Lower leg skin (tissue), 3 donors: ENCODE measurements around the gene AFDN.

Source experiments
- POLR2A ChIP-seq, 2 donors: fragments of 450-650 bp; IDR thresholded peaks; one replicate each; pipeline ENCODE4 v1.6.1; 2016 to 2017; ENCODE audit warnings: antibody characterized with exemption in 2 of 2, mild to moderate bottlenecking in 1 of 2, moderate library complexity in 1 of 2
- TF ChIP-seq, protein P1 (sequence below), 3 donors: fragments of 450-650 bp; IDR thresholded peaks; one replicate each; pipeline ENCODE4 v1.5.1; 2016; ENCODE audit warnings: antibody characterized with exemption in 3 of 3, mild to moderate bottlenecking in 3 of 3, moderate library complexity in 2 of 3

- no peak for TF ChIP-seq POLR2A (IDR thresholded peaks at IDR 0.05)
- TF ChIP-seq, protein P1, sequence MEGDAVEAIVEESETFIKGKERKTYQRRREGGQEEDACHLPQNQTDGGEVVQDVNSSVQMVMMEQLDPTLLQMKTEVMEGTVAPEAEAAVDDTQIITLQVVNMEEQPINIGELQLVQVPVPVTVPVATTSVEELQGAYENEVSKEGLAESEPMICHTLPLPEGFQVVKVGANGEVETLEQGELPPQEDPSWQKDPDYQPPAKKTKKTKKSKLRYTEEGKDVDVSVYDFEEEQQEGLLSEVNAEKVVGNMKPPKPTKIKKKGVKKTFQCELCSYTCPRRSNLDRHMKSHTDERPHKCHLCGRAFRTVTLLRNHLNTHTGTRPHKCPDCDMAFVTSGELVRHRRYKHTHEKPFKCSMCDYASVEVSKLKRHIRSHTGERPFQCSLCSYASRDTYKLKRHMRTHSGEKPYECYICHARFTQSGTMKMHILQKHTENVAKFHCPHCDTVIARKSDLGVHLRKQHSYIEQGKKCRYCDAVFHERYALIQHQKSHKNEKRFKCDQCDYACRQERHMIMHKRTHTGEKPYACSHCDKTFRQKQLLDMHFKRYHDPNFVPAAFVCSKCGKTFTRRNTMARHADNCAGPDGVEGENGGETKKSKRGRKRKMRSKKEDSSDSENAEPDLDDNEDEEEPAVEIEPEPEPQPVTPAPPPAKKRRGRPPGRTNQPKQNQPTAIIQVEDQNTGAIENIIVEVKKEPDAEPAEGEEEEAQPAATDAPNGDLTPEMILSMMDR (IDR thresholded peaks at IDR 0.05), result no peak
These were observed 9.7 kb upstream of the AFDN start for GRCh38 chr6:167817016-167817415.
